NCI-H1105 treated with DMSO at 0.1 percent for 48 hours (cell line): ENCODE results near the gene PRPF40A.

Experiments
- DNase-seq: peaks from one replicate; lab custom pipeline; 2025; lab: John Stamatoyannopoulos, UW

Gene PRPF40A

DNA sequence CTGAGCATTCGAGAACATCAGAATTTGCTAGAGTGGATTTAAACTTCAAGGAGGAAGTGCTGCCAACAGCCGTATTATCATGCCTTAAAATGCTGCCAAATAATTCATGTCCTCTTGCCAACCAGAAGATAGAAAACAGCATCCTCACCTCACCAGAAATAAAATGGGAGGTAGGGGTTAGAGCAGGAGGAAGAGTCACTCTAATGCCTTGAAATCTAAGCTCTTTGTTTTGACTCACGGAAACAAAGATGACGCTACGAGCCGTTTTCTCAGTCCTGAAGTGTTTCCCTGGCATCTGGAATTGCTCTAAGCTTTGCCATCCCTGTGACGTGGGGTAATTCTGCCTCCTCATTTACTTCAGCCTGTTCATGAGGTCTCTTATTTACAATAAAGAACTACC, 97.1 kb downstream of the PRPF40A start:
- no peak for DNase-seq

DNA sequence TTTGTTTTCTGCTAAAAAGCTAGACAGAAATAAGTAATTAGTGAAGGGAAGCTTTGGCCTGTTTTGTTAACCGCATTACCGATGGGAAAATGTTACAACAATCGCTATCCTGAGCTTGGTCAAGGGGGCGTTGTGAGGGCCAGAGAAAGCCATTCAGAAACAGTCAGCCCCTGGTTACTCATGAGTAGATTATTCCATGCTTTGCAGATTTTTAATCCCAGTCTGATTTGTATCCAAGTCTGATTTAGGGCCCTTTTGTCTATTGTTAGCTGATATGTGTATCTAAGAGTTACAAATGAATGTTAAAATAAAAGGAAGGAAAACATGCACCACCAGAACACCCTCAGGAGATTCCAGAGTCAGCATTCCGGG, 99.1 kb downstream of the PRPF40A start:
- no peak for DNase-seq

DNA sequence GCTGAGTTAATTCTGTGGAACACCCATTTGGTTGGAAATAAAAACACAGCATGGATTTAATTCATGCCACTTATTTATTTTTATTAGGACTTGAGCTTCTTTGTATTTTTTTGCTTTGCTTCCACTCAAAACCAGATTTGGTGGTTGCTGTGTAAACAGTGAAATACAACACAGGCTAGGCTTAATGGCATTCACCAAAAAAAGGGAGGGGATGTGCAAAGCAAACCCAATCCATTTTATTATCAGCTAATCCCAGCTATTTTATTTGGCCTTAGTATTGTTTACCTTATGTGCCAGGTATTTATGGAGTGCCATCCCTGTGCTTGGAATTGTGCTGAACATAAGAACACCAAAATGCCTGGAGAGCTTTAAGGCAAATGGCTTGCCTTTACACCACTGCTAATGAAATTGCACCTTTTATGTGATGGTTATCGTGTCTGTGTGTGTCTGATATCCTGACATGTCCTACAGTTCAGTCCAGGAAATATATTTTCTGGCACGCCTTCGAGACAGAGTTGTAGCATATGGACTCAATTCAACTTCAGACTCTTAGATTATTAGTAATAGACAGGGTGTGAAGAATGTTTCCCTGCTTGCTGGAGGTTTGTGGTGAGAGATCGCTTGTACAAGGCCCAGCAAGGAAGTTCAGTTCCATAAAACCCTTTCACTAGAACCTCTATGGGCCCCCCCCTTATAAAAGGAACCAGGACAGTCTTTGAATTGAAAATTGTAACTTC, 99.6 kb downstream of the PRPF40A start:
- no peak for DNase-seq

DNA sequence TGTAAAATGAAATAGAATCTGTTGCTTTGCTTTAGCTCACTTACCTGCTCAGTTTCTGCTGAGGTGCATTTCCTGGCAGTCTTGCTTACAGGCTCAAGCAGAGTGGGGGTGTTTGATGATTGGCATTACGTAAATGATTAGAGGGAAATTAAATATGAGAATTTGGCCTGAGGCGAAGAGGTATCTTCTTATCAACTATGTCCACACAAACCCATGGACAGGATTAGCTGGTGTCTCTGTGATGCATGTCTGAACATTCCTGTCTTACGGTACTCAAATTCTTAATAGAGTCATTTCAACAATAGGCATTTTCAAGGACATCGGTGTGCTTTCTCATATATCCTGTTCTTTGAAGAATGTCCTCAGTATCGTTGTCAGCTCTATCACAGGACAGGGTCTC, 102.1 kb downstream of the PRPF40A start:
- DNase-seq: no peak

DNA sequence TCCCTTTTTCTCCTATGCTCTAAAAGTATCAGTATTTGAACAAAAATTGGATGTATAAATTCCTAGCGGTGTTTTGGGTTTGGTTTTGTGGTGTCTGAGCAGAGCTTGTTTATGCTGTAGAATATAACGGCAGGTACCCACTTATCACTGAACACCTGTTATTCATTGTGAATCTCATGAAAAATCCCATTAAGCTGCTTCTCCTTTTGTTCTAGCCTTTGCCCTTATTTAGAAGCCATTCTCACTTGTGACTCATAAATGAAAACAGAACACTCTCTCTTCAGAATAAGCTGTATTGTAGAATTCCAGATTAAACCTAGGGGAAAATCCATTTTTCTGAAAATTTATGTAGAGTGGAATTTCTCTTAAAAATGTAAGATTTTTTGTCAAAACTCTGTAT, 104.0 kb downstream of the PRPF40A start:
- DNase-seq: peak; percentile 77

DNA sequence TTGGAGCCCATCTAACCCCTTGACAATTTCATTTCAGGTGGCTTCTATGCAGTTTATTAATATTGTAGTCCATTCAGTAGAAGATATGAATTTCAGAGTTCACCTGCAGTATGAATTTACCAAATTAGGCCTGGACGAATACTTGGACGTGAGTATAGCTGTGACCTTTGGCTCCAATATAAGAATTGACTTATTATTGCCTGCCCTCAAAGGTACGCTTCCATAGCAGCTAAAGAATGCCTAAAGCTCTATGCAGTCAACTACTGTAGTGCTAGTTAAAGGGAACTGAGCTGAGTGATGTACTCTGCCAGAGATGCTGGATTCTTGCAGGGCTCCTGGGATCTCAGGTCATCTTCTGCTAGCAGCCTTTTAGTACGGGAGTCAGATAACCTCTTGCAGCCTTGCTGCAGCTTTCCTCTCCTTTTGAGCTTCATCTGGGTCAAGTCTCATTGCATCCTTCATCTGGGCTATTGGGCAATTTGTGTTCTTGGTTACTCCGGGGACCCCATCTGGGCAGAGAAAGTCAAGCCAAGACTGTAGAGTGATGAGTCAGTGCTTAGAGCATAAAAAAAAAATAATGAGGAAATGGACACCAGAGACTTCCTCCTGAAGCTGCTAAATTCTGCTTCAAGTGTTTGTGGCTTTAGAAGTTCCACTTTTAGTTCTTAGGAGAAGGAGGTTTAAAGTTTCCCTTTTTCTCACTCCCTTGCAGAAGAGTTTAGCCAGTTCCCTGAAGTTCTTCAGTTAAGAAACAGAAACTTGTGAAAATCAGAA, 105.6 kb downstream of the PRPF40A start:
- DNase-seq: no peak

DNA sequence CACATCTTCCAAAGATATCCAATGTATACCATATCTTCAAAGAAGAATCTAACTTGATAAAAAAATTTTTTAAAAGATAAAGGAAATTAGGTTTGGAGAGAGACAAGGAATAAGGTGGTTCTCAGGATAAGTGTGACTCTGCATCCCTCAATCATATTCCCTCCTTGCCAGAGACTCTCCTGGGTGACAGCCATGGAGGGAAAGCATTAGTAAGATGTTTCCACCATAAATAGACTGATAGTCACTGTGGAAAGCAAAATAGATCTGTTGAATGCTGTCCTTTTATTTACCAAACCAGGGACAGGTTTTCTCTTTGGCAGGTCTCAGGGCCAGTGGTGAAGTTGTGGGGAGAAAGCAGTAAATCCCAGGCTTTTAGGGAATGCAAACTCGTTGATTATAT, 107.6 kb downstream of the PRPF40A start:
- DNase-seq: no peak

DNA sequence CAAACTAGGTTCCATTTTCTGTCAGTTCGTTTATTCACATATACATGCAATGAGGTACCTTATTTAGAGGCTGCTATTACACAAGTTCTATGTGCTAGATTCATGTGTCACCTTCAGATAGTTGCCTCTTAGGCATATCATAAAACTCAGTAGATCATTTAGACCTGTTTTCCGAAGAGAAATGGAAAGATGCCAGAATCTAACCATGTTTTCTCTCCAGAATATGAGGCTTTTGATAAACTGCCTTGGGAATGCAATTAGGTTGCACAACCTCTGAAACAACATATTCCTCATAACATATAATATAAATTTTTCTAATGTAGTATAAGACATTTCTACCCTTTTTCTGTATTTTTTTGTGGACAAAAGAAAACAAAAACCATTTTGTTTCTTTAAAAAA, 108.1 kb downstream of the PRPF40A start:
- no peak for DNase-seq

DNA sequence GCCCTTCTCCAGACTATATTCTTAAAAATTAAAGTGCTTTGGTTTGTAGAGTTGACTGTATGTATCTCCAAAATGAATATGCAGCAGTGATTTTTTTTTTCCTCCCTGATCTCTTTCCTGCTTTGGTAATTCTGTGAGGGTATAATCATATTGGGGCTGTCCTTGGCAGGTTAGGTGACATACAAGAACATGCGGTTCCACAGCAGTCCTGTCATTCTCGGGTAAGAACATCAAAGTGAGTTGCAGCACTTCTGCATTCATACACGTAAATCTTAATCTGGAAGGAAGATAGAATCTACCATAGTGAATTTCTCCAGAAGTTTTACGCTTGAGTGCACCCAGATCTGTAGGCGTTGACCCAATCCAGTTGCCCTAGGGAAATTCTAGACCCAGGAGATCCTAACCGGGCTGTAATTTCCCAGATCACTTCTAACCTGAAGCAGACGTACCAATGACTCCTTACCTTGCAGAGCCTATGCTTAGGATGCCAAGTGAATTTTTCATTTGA, 109.4 kb downstream of the PRPF40A start:
- DNase-seq: no peak

DNA sequence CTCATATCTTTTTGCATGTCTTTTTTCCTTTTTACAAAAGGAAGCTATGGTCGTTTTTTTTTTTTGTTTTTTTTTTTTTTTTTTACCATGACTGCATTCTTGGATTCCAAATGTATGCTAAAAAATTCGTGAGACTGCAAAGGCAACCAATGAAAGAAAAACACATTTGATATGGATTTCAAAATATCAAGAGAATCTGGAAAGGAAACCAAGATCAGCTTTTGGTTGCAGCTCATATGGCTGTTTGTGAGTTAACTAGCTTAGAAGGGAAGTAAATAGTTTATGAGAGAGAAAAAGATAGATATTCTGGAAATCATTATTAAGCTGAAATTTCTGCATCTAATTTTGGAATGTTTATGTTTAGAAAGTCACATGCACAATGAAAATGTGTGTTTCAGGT, 110.3 kb downstream of the PRPF40A start:
- no peak for DNase-seq

DNA sequence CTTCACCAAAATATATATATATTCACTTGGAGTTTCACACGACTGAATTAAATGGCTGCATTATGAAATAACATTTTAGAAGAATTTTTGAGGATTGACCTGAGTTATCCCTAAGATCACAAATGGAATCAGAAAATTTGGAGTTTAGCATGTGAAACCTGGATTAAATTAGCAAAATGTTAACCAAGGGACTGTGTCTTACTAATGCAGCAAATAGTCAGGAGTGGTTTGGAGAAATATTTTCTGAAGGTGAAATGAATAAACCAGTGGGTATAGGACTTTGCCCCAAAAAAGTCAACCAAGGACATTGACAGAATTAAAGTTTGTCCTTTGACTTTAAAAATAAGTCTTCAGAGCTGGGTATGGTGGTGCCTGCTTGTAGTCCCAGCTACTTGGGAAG, 111.2 kb downstream of the PRPF40A start:
- no peak for DNase-seq

DNA sequence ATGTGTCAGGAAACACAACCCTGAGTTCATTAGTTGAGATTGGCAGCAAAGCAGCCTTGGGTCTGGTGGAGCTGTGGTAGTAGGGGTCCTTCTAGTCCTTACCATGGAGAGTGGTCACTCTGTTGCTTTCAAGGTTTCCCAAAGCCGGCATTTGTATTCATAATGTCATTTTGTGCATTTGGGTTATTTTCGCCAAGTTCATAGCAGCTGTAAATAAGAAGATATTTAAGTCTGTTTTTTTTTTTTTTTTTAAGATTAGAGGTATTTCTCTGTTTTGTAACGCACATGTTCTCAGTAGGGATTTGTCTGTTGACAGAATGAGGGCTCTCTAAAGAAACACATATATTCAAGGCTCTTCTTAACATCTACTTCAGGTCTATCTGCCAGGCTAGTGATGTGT, 114.1 kb downstream of the PRPF40A start:
- no peak for DNase-seq

DNA sequence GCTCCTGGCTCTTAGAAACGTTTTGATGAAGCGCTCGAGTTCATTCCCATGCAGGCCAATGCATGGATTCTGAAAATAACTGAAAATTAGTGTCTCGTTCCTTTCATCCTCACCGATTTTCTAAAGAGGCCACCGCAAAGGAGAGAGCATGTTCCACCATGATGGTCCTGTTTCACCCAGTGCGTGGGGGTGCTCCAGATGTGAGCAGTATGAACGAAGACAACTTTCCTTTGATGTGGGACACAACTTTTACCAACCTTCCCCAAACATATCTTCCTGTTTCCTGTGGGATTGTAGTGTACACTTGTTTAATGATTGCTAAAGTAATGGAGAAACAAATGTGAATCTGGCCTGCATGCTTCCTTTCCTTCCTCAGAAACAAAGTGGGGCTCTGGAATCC, 114.5 kb downstream of the PRPF40A start:
- DNase-seq: no peak
